ENCODE results near the gene SLC25A4. TPM values are rescaled to one million over a fixed set of nuclear protein-coding genes. Genes with fewer than 3 reads are reported as not detected.

Gene SLC25A4
- total and polyA plus RNA-seq, 2 of the 13 experiments (the other 11 are each of a cell fraction or from before 2014, with no cell fraction given) = 30.3 to 42.1 TPM

- no peak for TF ChIP-seq GPBP1L1 (CRISPR knock-in tag; IDR thresholded peaks at IDR 0.05)
- no peak for TF ChIP-seq EZH2 (conservative IDR thresholded peaks at IDR 0.05; ENCODE audit: low read depth, low read length)
- peak; percentile 79; the same call in 1 of the 2 replicates for TF ChIP-seq SIN3A (IDR thresholded peaks at IDR 0.05; ENCODE audit: borderline replicate concordance, low read depth, low read length)
- peak; percentile 71; the same call in 1 of the 2 replicates for TF ChIP-seq ZNF543 (CRISPR knock-in tag; IDR thresholded peaks at IDR 0.05)
- no peak for TF ChIP-seq ZNF296 (CRISPR knock-in tag; conservative IDR thresholded peaks at IDR 0.05)
- TF ChIP-seq RFX5 (IDR thresholded peaks at IDR 0.05; ENCODE audit: low read depth, low read length) = no peak
- peak; percentile 92 for TF ChIP-seq KAT8 (CRISPR knock-in tag; IDR thresholded peaks at IDR 0.05)
- TF ChIP-seq NFRKB (IDR thresholded peaks at IDR 0.05) = no peak
- TF ChIP-seq SETDB1 (CRISPR knock-in tag; IDR thresholded peaks at IDR 0.05; ENCODE audit: borderline replicate concordance) = no peak
- no peak for TF ChIP-seq PBX2 (CRISPR knock-in tag; IDR thresholded peaks at IDR 0.05)
- TF ChIP-seq HMG20B (CRISPR knock-in tag; conservative IDR thresholded peaks at IDR 0.05) = no peak; the same call in 1 of the 2 replicates
- 0 out of 2 replicates have a peak, but pooled peaks have one; percentile 75 for TF ChIP-seq LBX2 (CRISPR knock-in tag; IDR thresholded peaks at IDR 0.05; ENCODE audit: borderline replicate concordance)
Observed at GRCh38 chr4:185142912-185143600, at the start of gene SLC25A4 (continued).
